NB4 (cell line): ENCODE data around the gene XPNPEP1.
A peak's percentile ranks its signal among the peaks of the same experiment; 100 is the strongest.

Experiments used
- DNase-seq: peaks from one replicate; pipeline ENCODE4 v3.0.0; 2010; ENCODE audit warnings: low read depth
- H3K4me3 ChIP-seq: one replicate; pipeline ENCODE4 v1.5.1; 2011; ENCODE audit warnings: mild to moderate bottlenecking, low read depth, low read length, moderate library complexity
- CTCF ChIP-seq: IDR thresholded peaks from one replicate; pipeline ENCODE4 v1.5.1; 2012; ENCODE audit warnings: low read depth, low read length
- MAX ChIP-seq: IDR thresholded peaks from 2 replicates; pipeline ENCODE4 v1.6.1; 2011; ENCODE audit warnings: low read depth, low read length
- MYC ChIP-seq: IDR thresholded peaks from 2 replicates; pipeline ENCODE4 v1.6.1; 2011; ENCODE audit warnings: low read depth, low read length
- POLR2A ChIP-seq: IDR thresholded peaks from 2 replicates; pipeline ENCODE4 v1.6.1; 2011; ENCODE audit warnings: mild to moderate bottlenecking; ENCODE audit not compliant: insufficient read length; ENCODE audit errors: extremely low read depth

XPNPEP1 gene

GRCh38 chr10:109922976-109923921 lies at the start of gene XPNPEP1:
Gene XPNPEP1 (minus strand): TSS chr10:109923511. CDS start chr10:109923433, 78 bp downstream.
- TF ChIP-seq MYC, result peak; percentile 53
- peak; percentile 83 for TF ChIP-seq POLR2A
- TF ChIP-seq CTCF, result no peak
- peak; percentile 5; the same call in 1 of the 2 replicates for TF ChIP-seq MAX
- peak within 1 kb of the TSS; percentile 76 for H3K4me3 ChIP-seq
- DNase-seq, result peak; percentile 88

- H3K4me3 ChIP-seq, result no peak overlapping the region
- no peak for DNase-seq
- TF ChIP-seq MYC (no peak), CTCF (no peak), MAX (no peak), POLR2A (no peak)
These were observed 49.2 kb upstream of the XPNPEP1 start for GRCh38 chr10:109972372-109973001.

GRCh38 chr10:109971634-109972033 lies 48.3 kb upstream of the XPNPEP1 start:
- no peak overlapping the region for H3K4me3 ChIP-seq
- no peak for TF ChIP-seq CTCF
- TF ChIP-seq MAX, result no peak
- no peak for TF ChIP-seq MYC
- TF ChIP-seq POLR2A, result no peak
- DNase-seq, result no peak

- TF ChIP-seq MAX (no peak), CTCF (no peak), MYC (no peak), POLR2A (no peak)
- H3K4me3 ChIP-seq, result no peak overlapping the region
- DNase-seq, result no peak
These were observed 46.5 kb upstream of the XPNPEP1 start for GRCh38 chr10:109969760-109970346.

- DNase-seq, result no peak
- TF ChIP-seq POLR2A, result no peak
- TF ChIP-seq MAX, result no peak
- no peak for TF ChIP-seq MYC
- TF ChIP-seq CTCF, result no peak
- no peak overlapping the region for H3K4me3 ChIP-seq
These were observed 45.8 kb upstream of the XPNPEP1 start for GRCh38 chr10:109968953-109969759.
